PC-3 (cell line): ENCODE data around the gene CYP2F1. TPM values are rescaled to one million over a fixed set of nuclear protein-coding genes. Genes with fewer than 3 reads are reported as not detected.

Source experiments
- ATAC-seq: fragments of 200-7000 bp; cut with Tn5 transposase; 2 replicates; pipeline ENCODE4 v1.9.1; 2020; ENCODE audit warnings: mild to moderate bottlenecking, moderate library complexity
- BruUV-seq: library from RNA; stranded (reverse); fragments of 400-500 nt; replicated peaks from 2 replicates; lab custom pipeline; 2021; lab: Mats Ljungman, UMichigan
- CTCF ChIA-PET: fragments of 300-600 bp; sonication (Branson Sonifier 250); formaldehyde crosslinking; loops from one replicate; lab custom pipeline; 2022; ENCODE audit warnings: antibody characterized with exemption; lab: Charles Lee
- POLR2A ChIA-PET: fragments of 300-600 bp; sonication (Branson Sonifier 250); formaldehyde crosslinking; loops from one replicate; lab custom pipeline; 2022; ENCODE audit warnings: antibody characterized with exemption; ENCODE audit not compliant: unreplicated experiment; lab: Charles Lee
- DNase-seq: peaks from one replicate; pipeline ENCODE4 v3.0.0-alpha.2; 2015
- H2AFZ ChIP-seq: fragments of 300-600 bp; sonication (generic); 2 replicates; pipeline ENCODE4 v1.6.0; 2016; ENCODE audit warnings: antibody characterized with exemption, low read length
- H3F3A ChIP-seq: fragments of 300-600 bp; sonication (generic); one replicate; pipeline ENCODE4 v1.6.0; 2017; ENCODE audit warnings: antibody characterized with exemption, low read length, control low read depth, mild to moderate bottlenecking; ENCODE audit not compliant: unreplicated experiment
- H3K27ac ChIP-seq: fragments of 300-600 bp; sonication (generic); 2 replicates; pipeline ENCODE4 v1.5.1; 2016; ENCODE audit warnings: mild to moderate bottlenecking, low read length
- H3K27me3 ChIP-seq: fragments of 300-600 bp; sonication (generic); 2 replicates; pipeline ENCODE4 v1.6.1; 2016; ENCODE audit warnings: low read length, mixed read lengths
- H3K36me3 ChIP-seq: fragments of 300-600 bp; sonication (generic); 2 replicates; pipeline ENCODE4 v1.6.1; 2016; ENCODE audit warnings: low read depth, mixed run types, low read length, mixed read lengths
- H3K4me1 ChIP-seq: fragments of 300-600 bp; sonication (generic); 2 replicates; pipeline ENCODE4 v1.5.1; 2016; ENCODE audit warnings: low read length; ENCODE audit not compliant: insufficient read depth
- H3K4me2 ChIP-seq: fragments of 300-600 bp; sonication (generic); 2 replicates; pipeline ENCODE4 v1.6.0; 2016; ENCODE audit warnings: low read length
- H3K4me3 ChIP-seq: fragments of 300-600 bp; sonication (generic); 2 replicates; pipeline ENCODE4 v1.5.1; 2016; ENCODE audit warnings: mild to moderate bottlenecking, low read length, mixed read lengths
- H3K79me2 ChIP-seq: fragments of 300-600 bp; sonication (generic); 2 replicates; pipeline ENCODE4 v1.6.1; 2017; ENCODE audit warnings: low read length, mixed read lengths
- H3K9ac ChIP-seq: fragments of 300-600 bp; sonication (generic); 2 replicates; pipeline ENCODE4 v1.6.0; 2016; ENCODE audit warnings: mild to moderate bottlenecking, low read length
- H3K9me2 ChIP-seq: fragments of 300-600 bp; sonication (generic); replicated peaks from 2 replicates; pipeline ENCODE4 v1.6.1; 2016; ENCODE audit warnings: mixed run types, low read length, mixed read lengths
- H3K9me3 ChIP-seq: fragments of 300-600 bp; sonication (generic); 2 replicates; pipeline ENCODE4 v1.6.1; 2016; ENCODE audit warnings: low read length, mixed read lengths
- H4K20me1 ChIP-seq: fragments of 300-600 bp; sonication (generic); 2 replicates; pipeline ENCODE4 v1.6.1; 2016; ENCODE audit warnings: low read length, mixed read lengths
- CTCF ChIP-seq: fragments of 300-600 bp; sonication (generic); conservative IDR thresholded peaks from 2 replicates; pipeline ENCODE4 v1.5.1; 2017; ENCODE audit warnings: antibody characterized with exemption, low read depth, mild to moderate bottlenecking, low read length
- EZH2 ChIP-seq: fragments of 300-600 bp; sonication (generic); IDR thresholded peaks from one replicate; pipeline ENCODE4 v1.6.1; 2017; ENCODE audit warnings: antibody characterized with exemption, mild to moderate bottlenecking, low read length; ENCODE audit not compliant: unreplicated experiment
- EZH2phosphoT487 ChIP-seq: fragments of 300-600 bp; sonication (generic); IDR thresholded peaks from 2 replicates; pipeline ENCODE4 v1.6.1; 2018; ENCODE audit warnings: mild to moderate bottlenecking, antibody characterized with exemption, low read length, borderline replicate concordance
- intact Hi-C: fragments of 100-400 bp; cut with micrococcal nuclease; formaldehyde crosslinking; loops from 2 replicates; pipeline ENCODE4 v1.9.0; 2023
- total RNA-seq: library from RNA; depleted of rRNA; stranded (reverse); fragments of >200 nt; gene quantifications from 2 replicates; pipeline ENCODE4 v1.2.3, GENCODE V29; 2014

CYP2F1 gene
- total RNA-seq, 1 experiment from 2014 or later, result not detected

GRCh38 chr19:41166944-41167804 lies 52.9 kb downstream of the CYP2F1 start:
- Histone ChIP-seq H3K9me2 (no peaks in the 10 kb centered on the region), H3K9me3 (no peaks in the 10 kb centered on the region), H3K9ac (no peak overlapping the region), H3K4me1 (no peaks in the 10 kb centered on the region), H3K4me2 (no peak overlapping the region), H3K27me3 (no peaks in the 10 kb centered on the region), H3F3A (no peaks in the 10 kb centered on the region), H3K4me3 (no peak overlapping the region), H3K27ac (no peak overlapping the region), H3K79me2 (no peaks in the 10 kb centered on the region), H2AFZ (no peak overlapping the region), H3K36me3 (no peaks in the 10 kb centered on the region), H4K20me1 (no peaks in the 10 kb centered on the region)
- BruUV-seq, result no TSS peak
- intact Hi-C loops, result no loop called here
- ATAC-seq, result no peak
- CTCF ChIA-PET, result no interaction called here
- no peak for TF ChIP-seq CTCF
- no peak for TF ChIP-seq EZH2phosphoT487
- TF ChIP-seq EZH2, result no peak
- POLR2A ChIA-PET, result no interaction called here
- no peak for DNase-seq

- H3K4me1 ChIP-seq, result peaks cover 13% of the 10 kb centered on the region
- H3F3A ChIP-seq, result no peaks in the 10 kb centered on the region
- DNase-seq, result no peak
- H3K36me3 ChIP-seq, result no peaks in the 10 kb centered on the region
- H3K9me3 ChIP-seq, result no peaks in the 10 kb centered on the region
- CTCF ChIA-PET, result no interaction called here
- H3K27me3 ChIP-seq, result no peaks in the 10 kb centered on the region
- no peak overlapping the region for H3K9ac ChIP-seq
- no peak for TF ChIP-seq EZH2
- no peaks in the 10 kb centered on the region for H3K9me2 ChIP-seq
- H4K20me1 ChIP-seq, result no peaks in the 10 kb centered on the region
- no TSS peak for BruUV-seq
- POLR2A ChIA-PET, result no interaction called here
- H3K27ac ChIP-seq, result no peak overlapping the region
- intact Hi-C loops, result no loop called here
- no peak overlapping the region for H2AFZ ChIP-seq
- H3K79me2 ChIP-seq, result no peaks in the 10 kb centered on the region
- no peak overlapping the region for H3K4me3 ChIP-seq
- no peak for ATAC-seq
- no peak overlapping the region for H3K4me2 ChIP-seq
Observed at GRCh38 chr19:41172297-41173164, 58.3 kb downstream of the CYP2F1 start.

GRCh38 chr19:41174297-41174928 lies 60.2 kb downstream of the CYP2F1 start:
- BruUV-seq, result no TSS peak
- ATAC-seq (no peak), DNase-seq (no peak)
- Histone ChIP-seq H3K9ac (no peak overlapping the region), H3K79me2 (no peaks in the 10 kb centered on the region), H3K9me3 (no peaks in the 10 kb centered on the region), H3K4me2 (no peak overlapping the region), H3K27me3 (no peaks in the 10 kb centered on the region), H3K9me2 (no peaks in the 10 kb centered on the region), H4K20me1 (no peaks in the 10 kb centered on the region), H3K27ac (no peak overlapping the region), H3K36me3 (no peaks in the 10 kb centered on the region), H3K4me1 (peaks cover 13% of the 10 kb centered on the region), H3K4me3 (no peak overlapping the region), H3F3A (no peaks in the 10 kb centered on the region), H2AFZ (no peak overlapping the region)
- POLR2A ChIA-PET, result no interaction called here
- TF ChIP-seq EZH2 (no peak), EZH2phosphoT487 (no peak), CTCF (no peak)
- intact Hi-C loops, result no loop called here
- CTCF ChIA-PET, result no interaction called here
